AG08395 (cell line): ENCODE results near the gene PJA2.
A peak's percentile ranks its signal among the peaks of the same experiment; 100 is the strongest.

Source experiments
- DNase-seq: peaks from one replicate; pipeline ENCODE4 v3.0.0; 2012; ENCODE audit warnings: mixed read lengths, low spot score

Gene PJA2

GRCh38 chr5:109408991-109409843, 557 bp downstream of the PJA2 start:
- peak; percentile 53 for DNase-seq

- DNase-seq, result no peak
Observed at GRCh38 chr5:109407913-109408312, 1.9 kb downstream of the PJA2 start.

- DNase-seq, result no peak
Observed at GRCh38 chr5:109406719-109407118, 3.1 kb downstream of the PJA2 start.

GRCh38 chr5:109404428-109404960, 5.3 kb downstream of the PJA2 start:
- no peak for DNase-seq

GRCh38 chr5:109403469-109403868, 6.3 kb downstream of the PJA2 start:
- DNase-seq, result no peak

- DNase-seq, result peak; percentile 11
Observed at GRCh38 chr5:109399092-109399759, 10.5 kb downstream of the PJA2 start.

- DNase-seq, result no peak
Observed at GRCh38 chr5:109396965-109397364, 12.8 kb downstream of the PJA2 start.

GRCh38 chr5:109394806-109395205, 15.0 kb downstream of the PJA2 start:
- no peak for DNase-seq

GRCh38 chr5:109390188-109390587, 19.6 kb downstream of the PJA2 start:
- no peak for DNase-seq

GRCh38 chr5:109388407-109388806, 21.4 kb downstream of the PJA2 start:
- DNase-seq, result peak; percentile 33

GRCh38 chr5:109387408-109387974, 22.3 kb downstream of the PJA2 start:
- no peak for DNase-seq

- no peak for DNase-seq
Observed at GRCh38 chr5:109378095-109378494, 31.7 kb downstream of the PJA2 start.

- DNase-seq, result no peak
Observed at GRCh38 chr5:109374625-109375024, 35.1 kb downstream of the PJA2 start.

- no peak for DNase-seq
Observed at GRCh38 chr5:109373932-109374331, 35.8 kb downstream of the PJA2 start.

- no peak for DNase-seq
Observed at GRCh38 chr5:109370343-109370742, 39.4 kb downstream of the PJA2 start.

GRCh38 chr5:109365653-109366052, 44.1 kb downstream of the PJA2 start:
- no peak for DNase-seq

GRCh38 chr5:109364977-109365376, 44.8 kb downstream of the PJA2 start:
- DNase-seq, result no peak

- no peak for DNase-seq
Observed at GRCh38 chr5:109359642-109360041, 50.1 kb downstream of the PJA2 start.

GRCh38 chr5:109357807-109358206, 52.0 kb downstream of the PJA2 start:
- no peak for DNase-seq

- no peak for DNase-seq
Observed at GRCh38 chr5:109354761-109355160, 55.0 kb downstream of the PJA2 start.

GRCh38 chr5:109351988-109352864, 57.5 kb downstream of the PJA2 start:
- DNase-seq, result no peak
